GM19351 (cell line): Measurements from ENCODE around the gene HTT-AS.

Experiments used
- ATAC-seq: cut with Tn5 transposase; IDR thresholded peaks from one replicate; pipeline ENCODE4 v1.9.1; 2021; ENCODE audit warnings: mild to moderate bottlenecking, moderate library complexity; ENCODE audit not compliant: unreplicated experiment

HTT-AS gene

DNA sequence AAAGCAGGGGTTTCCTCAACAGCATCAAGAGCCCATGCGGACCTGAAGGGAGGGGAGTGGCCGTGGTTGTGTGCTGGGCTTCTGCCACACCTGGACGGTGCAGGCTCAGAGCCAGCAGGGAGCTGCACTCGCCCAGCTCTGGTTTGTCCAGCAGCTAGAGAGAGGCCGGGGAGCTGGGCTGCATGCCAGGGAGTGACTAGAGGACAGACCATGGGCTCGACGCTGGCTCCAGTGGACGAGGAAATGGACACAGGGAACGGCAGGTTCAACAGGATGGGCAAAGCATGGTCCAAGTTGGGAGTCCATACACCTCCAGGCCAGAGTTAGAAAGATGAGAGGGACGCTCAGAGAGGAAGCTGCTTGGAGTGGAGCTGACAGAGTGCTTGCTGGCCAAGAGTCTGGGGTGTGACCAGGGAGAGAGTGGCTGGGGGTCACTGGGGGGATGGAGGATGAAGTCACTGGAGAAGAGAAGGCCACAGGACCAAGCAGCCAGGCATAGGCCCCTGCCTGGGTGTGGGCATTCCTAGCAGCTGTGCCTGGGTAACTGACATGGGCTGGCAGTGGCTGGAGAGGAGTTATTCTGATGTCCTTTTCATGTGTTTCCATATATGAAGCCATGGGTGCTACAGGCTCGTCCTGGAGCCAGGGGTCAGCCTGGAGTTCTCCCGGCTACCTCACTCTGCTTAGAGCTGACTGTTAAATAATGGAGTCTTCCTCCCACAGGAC, 42.8 kb downstream of the HTT-AS start:
- ATAC-seq = no peak

DNA sequence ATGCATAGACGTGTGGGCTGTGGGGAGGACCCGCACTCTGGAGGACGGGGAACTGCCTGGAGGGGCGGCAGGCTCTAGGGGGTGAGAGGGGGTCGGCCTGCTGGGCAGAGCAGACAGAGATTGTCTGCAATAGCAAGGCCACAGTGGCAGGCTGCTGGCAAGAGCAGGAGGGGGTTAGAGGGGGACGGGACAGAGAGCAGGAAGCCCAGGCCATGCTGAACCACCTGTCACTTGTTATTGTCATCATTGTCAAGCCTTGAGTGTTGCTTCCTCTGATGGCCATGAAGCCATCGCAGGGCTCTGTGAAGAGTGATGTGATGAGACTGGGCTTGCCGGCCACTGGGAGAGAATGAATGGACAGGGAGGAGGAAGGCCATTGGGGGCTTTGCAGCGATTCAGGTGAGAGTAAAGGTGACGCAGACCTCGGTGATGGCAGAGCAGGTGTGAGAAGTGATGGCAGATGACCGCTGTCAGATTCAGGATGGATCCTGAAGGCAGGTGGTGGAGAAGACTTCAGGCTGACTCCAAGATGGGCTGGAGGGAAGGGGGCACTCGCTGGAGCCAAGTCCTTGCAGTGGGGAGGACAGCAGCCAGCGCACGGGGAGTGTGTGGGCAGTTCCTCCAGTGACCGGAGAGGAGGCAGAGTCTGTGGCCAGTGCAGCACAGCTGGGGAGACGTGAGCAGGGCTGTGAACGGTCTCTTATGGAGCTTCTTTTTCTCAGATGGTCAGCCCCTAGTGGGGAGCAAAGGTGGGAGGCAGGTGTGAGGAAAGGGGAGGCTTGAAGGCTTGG, 43.6 kb downstream of the HTT-AS start:
- no peak for ATAC-seq

DNA sequence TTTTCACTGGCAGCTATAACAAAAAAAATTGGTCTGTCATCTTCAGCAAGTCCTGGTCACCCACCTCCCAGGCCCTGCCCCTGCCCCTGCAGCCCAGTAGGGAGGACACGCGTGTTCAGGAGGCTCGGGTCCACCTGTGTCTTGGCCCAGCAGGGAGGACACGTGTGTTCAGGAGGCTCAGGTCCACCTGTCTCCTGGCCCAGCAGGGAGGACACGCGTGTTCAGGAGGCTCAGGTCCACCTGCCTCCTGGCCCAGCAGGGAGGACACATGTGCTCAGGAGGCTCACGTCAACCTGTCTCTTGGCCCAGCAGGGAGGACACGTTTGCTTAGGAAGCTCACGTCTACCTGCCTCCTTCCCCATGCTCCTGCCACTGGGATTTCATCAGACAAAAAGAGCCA, 44.9 kb downstream of the HTT-AS start:
- no peak for ATAC-seq

- no peak for ATAC-seq
These were observed 47.8 kb downstream of the HTT-AS start for GRCh38 chr4:3026540-3026939.

GRCh38 chr4:3025881-3026280, 48.5 kb downstream of the HTT-AS start:
- ATAC-seq = no peak

DNA sequence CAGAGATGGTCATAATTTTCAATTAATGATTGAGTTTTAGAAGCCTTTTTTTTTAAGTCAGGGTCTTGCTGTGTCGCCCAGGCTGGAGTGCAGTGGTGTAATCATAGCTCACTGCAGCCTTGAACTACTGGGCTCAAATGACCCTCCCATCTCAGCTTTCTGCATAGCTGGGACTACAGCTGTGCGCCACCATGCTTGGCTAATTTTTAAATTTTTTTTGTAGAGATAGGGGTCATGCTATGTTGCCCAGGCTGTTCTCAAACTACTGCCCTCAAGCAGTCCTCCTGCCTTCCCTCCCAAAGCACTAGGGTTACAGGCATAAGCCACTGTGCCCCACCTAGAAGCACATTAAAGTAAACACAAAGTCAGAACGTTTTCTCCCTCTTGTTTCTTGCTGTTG, 51.7 kb downstream of the HTT-AS start:
- no peak for ATAC-seq

GRCh38 chr4:3022112-3022511, 52.2 kb downstream of the HTT-AS start:
- ATAC-seq = no peak

DNA sequence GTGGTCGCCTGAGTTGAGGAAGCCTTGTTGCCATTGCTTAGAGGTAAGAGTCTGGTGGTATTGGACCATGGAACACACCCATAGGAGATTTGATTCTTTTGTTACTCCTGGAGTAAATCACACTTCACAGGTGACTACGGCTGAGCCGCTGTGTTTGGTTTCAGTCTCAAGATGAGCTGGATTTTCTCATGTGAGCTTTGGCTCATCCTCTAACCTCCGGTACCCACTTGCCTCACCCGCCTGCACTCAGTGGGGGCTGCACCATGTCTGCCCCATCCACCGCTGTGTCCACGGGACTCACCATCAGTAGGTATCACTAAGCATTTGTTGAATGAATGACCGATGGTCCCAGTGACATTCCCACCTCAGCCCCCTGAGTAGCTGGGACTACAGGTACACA, 52.7 kb downstream of the HTT-AS start:
- no peak for ATAC-seq

DNA sequence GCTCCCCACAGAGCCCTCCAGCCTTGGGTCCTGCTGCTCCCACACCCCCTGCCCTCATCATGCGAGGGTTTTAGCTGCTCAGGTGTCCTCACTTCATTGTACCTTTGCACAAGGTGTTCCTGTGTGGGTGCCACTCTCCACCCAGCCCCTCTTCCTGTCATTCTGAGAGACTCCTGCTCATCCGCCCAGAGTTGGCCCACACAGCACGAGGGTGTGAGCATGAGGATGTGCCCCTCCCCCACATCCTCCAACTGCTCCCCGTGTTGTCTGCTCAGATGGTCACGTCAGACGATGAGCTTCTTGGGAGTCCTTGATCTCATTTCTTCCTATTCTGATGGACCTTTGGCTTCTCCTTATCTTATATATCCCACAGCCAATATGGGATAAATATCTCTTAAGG, 53.2 kb downstream of the HTT-AS start:
- no peak for ATAC-seq

GRCh38 chr4:3019145-3019846, 55.0 kb downstream of the HTT-AS start:
- no peak for ATAC-seq

DNA sequence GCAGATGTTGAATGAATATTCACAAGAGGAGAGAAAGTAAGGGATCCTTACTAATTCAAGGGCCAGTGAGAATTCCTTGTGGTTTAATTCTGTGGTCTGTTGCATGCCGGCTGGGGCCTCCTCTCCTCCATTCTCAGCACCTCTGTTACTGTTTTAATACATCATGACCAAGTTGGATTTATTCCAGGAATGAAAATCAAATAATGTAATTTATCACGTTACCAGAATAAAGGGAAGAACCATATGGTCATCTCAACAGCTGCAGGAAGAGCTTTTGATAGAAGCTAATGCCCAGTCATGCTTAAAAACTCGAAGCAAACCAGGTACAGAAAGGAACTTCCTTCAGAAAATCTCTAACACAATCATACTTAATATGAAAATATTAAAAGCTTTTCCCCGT, 56.8 kb downstream of the HTT-AS start:
- no peak for ATAC-seq

GRCh38 chr4:3016961-3017360, 57.4 kb downstream of the HTT-AS start:
- no peak for ATAC-seq

DNA sequence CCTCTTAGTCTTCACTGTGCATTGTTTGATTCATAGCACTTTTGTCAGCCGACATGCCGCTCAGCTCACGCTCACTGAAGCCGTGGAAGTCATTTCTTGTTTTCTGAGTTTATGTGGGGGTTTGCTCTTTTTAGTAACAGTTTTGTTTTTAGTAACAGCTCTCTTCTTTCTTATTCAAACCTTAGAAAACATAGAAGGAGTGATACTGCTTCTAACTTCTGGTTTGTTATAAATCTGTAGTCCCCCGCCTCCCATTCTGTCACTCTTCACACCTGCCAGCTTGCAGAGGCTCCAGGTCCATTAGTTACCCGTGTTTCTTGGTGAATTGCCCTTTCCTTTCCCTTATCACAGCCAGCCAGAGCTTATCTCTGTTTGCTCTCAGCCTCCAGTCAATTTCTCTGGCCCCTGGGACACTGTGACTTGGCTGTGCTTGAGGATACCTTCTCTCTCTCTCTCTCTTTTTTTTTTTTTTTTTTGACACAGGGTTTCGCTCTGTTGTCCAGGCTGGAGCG, 60.4 kb downstream of the HTT-AS start:
- peak; percentile 87 for ATAC-seq
